Measurements from ENCODE around the gene ADAP1.

DNA sequence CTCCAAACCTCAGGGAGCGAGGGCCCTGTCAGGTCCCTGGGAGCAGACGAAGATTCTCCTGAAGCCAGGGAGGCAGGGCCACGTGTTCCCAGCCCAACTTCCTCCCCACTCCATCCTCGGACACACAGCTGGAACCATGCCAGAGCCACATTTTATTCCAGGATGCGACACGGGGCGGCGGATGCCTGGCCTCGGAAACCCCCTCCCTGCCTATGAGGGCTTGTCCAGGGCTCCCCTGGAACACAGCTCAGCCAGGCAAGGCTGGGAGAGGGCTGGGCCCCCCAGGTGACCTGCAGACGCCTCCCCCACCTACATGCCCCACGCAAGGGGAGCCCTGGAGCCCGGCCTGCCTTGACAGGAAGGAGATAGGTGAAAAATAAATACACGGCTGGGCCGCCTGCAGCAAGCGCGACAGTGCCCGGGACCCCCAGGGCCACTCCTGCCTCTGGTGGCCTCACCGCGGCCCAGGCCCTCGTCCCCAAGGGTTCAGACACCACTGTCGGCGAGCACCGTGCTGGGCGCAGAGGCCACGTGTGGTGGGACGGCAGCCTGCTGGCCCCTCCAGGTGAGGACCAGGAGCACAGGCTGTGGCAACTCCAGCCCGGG lies 56.6 kb downstream of the ADAP1 start:
- no peak for TF ChIP-seq CTCF (IDR thresholded peaks at IDR 0.05)
- TF ChIP-seq POLR2A (IDR thresholded peaks at IDR 0.05) = no peak

Data from heart left ventricle (tissue), 13 donors.